Cardiac fibroblast (primary cell): ENCODE results near the gene PDLIM5.
"Not testable (repeated sequence)": the region's sequence is repeated elsewhere in the genome, so short reads cannot be mapped to it uniquely, and the experiment has no call there.

Experiments
- DNase-seq, 2 donors: peaks; one replicate each; pipeline versions ENCODE4 v3.0.0 to v3.0.0-alpha.2; 2010; ENCODE audit warnings: low read depth in 2 of 2
- H3K4me3 ChIP-seq, 2 donors: replicated peaks in 1 of 2; 1 replicate in 1 of 2; 2 replicates in 1 of 2; pipeline ENCODE4 v1.5.1; 2011; ENCODE audit warnings: low read depth in 2 of 2, low read length in 2 of 2, mild to moderate bottlenecking in 2 of 2, moderate library complexity in 1 of 2
- TF ChIP-seq, protein P1 (sequence below): IDR thresholded peaks from one replicate; pipeline ENCODE4 v1.5.1; 2011; ENCODE audit warnings: low read depth, mild to moderate bottlenecking, low read length, inconsistent platforms

The PDLIM5 gene

DNA sequence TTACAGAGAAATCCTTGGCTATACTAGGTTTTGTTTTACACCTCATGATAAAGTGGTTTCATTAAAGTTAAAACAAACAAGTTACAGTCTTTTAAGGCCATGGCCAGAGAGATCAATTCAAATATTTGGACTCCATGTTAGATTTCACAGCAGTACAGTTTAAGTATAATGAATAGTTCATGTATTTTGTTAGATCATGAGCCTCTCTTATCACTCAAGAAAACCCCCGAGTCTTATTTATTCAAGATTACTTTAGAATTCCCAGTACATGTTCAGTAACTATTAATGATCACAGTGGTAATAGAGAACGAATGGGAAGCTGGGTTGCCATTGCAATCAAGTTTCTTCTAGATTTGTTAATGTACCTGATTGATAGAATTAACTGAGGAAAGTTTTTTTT, 15.2 kb downstream of the PDLIM5 start:
- DNase-seq = no peak
- TF ChIP-seq, protein P1, sequence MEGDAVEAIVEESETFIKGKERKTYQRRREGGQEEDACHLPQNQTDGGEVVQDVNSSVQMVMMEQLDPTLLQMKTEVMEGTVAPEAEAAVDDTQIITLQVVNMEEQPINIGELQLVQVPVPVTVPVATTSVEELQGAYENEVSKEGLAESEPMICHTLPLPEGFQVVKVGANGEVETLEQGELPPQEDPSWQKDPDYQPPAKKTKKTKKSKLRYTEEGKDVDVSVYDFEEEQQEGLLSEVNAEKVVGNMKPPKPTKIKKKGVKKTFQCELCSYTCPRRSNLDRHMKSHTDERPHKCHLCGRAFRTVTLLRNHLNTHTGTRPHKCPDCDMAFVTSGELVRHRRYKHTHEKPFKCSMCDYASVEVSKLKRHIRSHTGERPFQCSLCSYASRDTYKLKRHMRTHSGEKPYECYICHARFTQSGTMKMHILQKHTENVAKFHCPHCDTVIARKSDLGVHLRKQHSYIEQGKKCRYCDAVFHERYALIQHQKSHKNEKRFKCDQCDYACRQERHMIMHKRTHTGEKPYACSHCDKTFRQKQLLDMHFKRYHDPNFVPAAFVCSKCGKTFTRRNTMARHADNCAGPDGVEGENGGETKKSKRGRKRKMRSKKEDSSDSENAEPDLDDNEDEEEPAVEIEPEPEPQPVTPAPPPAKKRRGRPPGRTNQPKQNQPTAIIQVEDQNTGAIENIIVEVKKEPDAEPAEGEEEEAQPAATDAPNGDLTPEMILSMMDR = no peak
- no peak overlapping the region for H3K4me3 ChIP-seq

DNA sequence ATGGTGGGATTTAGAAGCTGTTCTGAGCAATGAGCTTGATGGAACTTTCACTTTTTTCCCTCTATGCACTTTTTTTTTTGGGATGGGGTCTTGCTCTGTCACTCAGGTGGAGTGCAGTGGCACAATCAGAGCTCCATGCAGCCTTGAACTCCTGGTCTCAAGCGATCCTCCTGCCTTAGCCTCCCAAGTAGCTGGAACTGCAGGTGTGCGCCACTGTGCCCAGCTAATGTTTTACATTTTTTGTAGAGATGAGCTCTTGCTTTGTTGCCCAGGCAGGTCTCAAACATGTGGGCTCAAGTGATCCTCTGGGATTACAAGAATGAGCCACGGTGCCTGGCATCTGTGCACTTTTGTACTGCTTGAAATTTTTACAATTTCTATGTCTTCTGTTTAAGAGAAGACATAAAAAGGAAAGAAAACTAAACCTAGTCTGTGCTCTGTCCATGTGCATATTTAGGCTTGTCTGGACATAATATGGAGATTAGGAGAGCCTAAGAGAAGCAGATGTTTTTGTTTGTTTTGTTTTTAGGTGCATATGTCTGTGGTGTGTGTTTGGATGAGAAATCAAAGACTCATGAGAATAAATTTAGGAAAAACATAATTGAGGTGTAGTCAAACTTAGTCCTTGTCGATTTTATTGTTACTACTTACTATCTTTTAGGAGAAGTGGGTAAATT, 16.5 kb downstream of the PDLIM5 start:
- TF ChIP-seq, protein P1 = no peak
- no peak for DNase-seq
- no peak overlapping the region for H3K4me3 ChIP-seq

DNA sequence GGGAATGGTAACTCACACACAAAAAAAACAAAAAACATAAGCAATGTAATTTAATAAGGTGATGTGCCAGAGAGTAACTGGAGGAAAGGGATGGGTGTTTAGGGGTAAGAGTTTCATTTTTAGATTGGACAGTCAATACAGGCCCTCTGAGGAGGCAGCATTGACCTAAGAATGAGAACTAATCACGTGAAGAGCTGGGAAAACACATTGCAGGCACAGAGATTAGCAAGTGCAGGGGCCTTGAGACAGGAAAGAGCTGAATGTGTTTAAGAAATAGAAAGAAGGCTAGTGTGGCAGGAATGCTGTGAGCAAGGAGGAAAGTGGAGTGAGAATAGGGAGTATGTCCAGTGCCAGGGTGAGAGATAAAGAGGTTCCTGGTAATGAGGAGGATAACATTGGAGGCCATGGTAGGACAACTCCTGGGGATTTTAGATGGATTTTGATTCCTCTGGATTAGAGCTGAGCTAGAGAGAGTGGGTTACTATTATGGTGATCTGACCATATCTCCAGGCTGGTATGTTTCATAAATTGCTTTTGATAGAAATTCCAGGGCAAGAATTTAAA, 17.6 kb downstream of the PDLIM5 start:
- TF ChIP-seq, protein P1 = no peak
- DNase-seq = peak in 1 of 2 donors; percentile 58

DNA sequence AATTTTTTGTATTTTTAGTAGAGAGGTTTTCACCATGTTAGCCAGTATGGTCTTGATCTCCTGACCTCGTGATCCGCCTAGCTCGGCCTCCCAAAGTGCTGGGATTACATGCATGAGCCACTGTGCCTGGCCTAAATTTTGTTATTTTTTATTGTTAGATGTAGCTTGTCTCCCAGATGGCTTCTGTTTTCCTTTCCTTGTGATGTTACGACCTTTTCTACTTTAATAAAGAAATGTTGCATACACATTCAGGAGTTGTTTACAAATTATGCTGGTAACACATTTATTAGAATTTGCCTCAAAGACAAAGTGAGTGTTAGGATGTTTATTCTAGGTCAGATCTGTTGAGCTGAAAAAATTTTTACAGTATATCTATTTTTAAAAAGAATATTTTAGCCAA, 18.4 kb downstream of the PDLIM5 start:
- no peak overlapping the region for H3K4me3 ChIP-seq
- TF ChIP-seq, protein P1 = no peak
- DNase-seq = no peak

More for the DNA sequence above, 17.6 kb downstream of the PDLIM5 start:
- H3K4me3 ChIP-seq = no peak overlapping the region

DNA sequence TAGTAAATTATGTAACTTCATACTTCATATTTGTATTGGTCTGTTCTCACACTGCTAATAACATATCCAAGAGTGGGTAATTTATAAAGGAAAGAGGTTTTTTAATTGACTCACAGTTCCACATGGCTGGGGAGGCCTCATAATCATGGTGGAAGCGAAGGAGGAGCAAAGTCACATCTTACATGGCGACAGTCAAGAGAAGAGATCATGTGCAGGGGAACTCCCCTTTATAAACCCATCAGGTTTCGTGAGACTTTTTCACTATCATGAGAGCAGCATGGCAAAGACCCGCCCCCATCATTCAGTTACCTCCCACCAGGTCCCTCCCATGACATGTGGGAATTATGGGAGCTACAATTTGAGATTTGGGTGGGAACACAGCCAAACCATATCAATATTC, 19.0 kb downstream of the PDLIM5 start:
- DNase-seq = not testable (repeated sequence)

DNA sequence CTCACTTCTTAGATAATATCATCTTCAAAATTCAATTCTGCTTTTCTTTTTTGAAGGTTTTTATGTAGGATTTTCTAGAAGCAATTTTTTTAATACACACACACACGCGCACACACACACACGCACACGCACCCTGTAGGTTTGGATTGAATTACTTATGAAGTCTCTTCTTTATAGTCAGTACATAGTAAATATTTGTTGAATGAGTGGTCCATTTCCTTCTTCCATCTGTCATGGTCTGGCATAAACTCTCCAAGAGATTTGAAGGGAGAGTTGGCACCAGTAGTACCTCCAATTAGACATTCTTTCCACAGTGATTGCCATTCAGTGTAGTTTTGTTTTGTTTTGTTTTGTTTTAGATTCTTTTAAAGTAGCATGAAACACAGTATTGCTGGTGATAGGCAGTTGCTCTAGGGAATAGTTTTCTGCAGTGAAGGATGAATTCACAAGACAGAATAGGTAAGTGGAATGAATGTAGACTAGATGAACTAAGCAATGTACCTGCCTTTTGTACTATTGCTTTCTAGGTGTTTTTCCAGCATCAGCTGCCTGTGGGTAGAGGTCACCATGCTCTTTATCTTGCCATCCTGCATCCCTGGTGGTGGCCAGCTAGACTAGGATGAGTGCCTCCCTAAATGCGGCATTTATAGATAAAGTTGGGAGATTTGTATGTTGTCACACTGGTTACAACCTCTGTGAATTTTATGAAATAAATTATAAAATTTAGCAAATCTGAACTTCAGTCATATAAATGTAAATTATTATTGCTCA, 20.5 kb downstream of the PDLIM5 start:
- peak; percentile 82 to 85 for DNase-seq
- no peak overlapping the region for H3K4me3 ChIP-seq
- TF ChIP-seq, protein P1 = no peak

More for the DNA sequence above, 19.0 kb downstream of the PDLIM5 start:
- H3K4me3 ChIP-seq = not testable (repeated sequence)

DNA sequence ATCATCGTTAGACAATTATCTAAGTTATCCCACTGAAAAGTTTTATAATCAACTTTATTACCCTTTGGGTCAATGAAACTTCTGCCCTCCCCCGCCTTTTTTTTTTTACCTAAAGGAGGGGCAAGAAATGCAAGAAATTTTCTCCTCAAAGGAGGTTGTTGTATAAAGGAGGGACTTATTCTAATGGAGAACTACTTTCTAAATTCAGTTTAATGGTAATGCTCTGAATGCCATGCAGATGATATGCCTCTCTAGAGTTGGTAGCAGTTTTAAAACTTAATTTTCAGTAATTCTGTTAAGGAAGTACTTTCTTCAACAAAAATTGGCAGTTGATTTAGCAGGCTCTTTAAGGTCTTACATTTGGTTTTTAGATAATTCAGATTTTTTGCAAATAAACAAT, 23.3 kb downstream of the PDLIM5 start:
- H3K4me3 ChIP-seq = no peak overlapping the region
- TF ChIP-seq, protein P1 = no peak
- DNase-seq = no peak
